ENCODE measurements around the gene ZNF302. TPM values are rescaled to one million over a fixed set of nuclear protein-coding genes. Genes with fewer than 3 reads are reported as not detected.
A peak's percentile ranks its signal among the peaks of the same experiment; 100 is the strongest.

Gene ZNF302
- total RNA-seq = 10 to 100 TPM; 20.7 to 25.5 TPM

DNA sequence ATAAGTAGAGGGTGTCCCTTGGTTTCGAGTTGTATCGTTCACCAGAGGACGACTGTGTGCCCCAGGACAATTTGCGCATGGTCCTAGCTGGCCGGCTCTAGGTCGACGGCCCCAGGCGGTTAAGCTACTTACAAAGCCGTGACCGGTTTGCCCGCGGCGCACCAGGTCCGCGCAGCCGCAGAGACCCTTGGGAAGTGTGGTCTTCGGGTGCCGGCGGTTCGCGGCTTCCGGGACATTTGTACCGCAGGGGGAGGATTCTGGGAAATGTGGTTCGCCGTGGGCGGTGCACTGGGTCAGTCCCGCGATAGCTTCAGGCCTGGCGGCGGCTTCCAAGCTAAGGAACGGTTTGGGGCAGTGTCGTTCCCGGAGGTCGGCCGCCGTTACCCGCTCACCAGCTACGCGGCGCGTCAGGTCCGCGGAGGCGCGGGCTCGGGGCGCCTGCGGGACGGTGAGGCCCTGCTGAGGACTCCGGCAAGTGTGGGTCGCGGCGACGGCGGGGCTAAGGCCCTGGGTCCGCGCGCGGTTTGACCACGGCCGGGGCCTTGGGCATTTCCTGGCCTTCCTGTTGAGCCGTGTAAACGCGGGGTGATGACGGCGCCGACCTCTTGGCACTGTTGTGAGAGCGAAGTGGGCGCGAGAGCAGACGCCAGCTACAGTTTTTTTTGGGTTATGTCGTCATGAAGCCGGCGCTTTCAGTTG is at the start of gene ZNF302:
ZNF302 (plus strand) TSS at position 293 of the 699 bp plus-strand sequence. CDS start 1,127 bp downstream, outside the sequence.
- Mint-ChIP-seq H3K27ac (peak within 1 kb of the TSS; percentile 100), H3K4me3 (peak within 1 kb of the TSS; percentile 98 to 99), H3K36me3 (ENCODE audit: insufficient read depth in 2 of 2) (peaks cover 28 to 50% of the 10 kb centered on the region in 2 donors), H3K27me3 (ENCODE audit: low read depth) (no peaks in the 10 kb centered on the region), H3K9me3 (peaks cover 8 to 9% of the 10 kb centered on the region in 2 donors), H3K4me1 (ENCODE audit: low read depth) (peaks cover 32% of the 10 kb centered on the region)
- DNase-seq = peak; percentile 95 to 96
- peak; percentile 84 to 87 for ATAC-seq (replicated peaks in 1 of 2)

DNA sequence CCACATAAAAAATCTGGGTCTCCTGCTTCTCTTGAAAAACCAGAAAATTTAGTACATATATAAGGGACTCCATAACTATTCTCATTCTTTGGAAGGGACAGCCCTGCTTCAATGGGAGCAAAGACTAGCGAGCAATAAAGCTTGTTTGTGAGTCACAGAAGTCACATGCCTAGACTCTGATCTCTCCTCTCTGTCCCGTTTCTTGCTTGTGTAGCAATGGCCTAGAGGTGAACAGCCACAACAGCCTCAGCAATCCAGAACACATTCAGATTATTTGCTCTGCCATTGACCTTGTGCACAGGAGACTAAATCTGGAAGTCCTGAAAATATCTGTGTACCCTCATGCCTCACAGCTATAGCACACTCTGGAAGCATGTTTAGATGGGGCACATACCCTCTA is 43.7 kb upstream of the ZNF302 start:
- no peaks in the 10 kb centered on the region for H3K27me3 Mint-ChIP-seq (ENCODE audit: low read depth)
- no peak for DNase-seq
- ATAC-seq (replicated peaks in 1 of 2) = no peak
- peaks cover 7 to 12% of the 10 kb centered on the region in 2 donors for H3K36me3 Mint-ChIP-seq (ENCODE audit: insufficient read depth in 2 of 2)
- no peak overlapping the region for H3K4me3 Mint-ChIP-seq
- peaks cover 4 to 14% of the 10 kb centered on the region in 2 donors for H3K9me3 Mint-ChIP-seq
- H3K4me1 Mint-ChIP-seq (ENCODE audit: low read depth) = no peaks in the 10 kb centered on the region
- no peak overlapping the region for H3K27ac Mint-ChIP-seq

DNA sequence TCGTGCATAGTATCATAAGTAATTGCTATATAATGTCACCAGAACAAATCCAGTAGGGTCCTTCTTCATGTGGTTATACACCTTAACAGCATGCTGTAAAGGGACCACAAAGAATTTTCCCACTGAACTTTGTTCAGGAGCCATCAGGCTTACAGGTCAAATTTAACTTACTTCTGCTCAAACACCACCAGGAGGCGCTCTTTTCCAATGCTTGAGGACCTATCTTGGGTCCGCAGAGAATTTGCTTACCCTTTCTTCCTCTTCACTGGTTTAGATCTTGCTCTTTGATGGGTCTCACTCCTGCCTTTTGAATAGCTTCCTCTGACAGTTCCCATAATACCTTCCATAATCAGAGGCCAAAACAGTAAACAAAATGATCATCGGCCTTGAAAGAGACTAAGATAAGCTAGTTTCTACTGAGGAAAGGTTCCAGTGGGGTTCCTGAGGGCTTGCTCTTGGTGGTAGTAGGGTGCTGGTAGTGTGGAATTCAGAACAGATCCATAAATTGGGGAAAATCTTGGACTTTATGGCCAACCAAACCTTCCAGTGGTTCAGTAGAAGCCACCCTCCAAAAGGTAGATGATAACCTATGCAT is 37.9 kb upstream of the ZNF302 start:
- peak; percentile 55 to 66 for DNase-seq
- H3K27ac Mint-ChIP-seq = no peak overlapping the region
- peaks cover 0 to 10% of the 10 kb centered on the region in 2 donors for H3K9me3 Mint-ChIP-seq
- H3K36me3 Mint-ChIP-seq (ENCODE audit: insufficient read depth in 2 of 2) = peaks cover 1 to 4% of the 10 kb centered on the region in 2 donors
- no peaks in the 10 kb centered on the region for H3K27me3 Mint-ChIP-seq (ENCODE audit: low read depth)
- ATAC-seq (replicated peaks in 1 of 2) = peak; percentile 36 to 57
- H3K4me1 Mint-ChIP-seq (ENCODE audit: low read depth) = no peaks in the 10 kb centered on the region
- H3K4me3 Mint-ChIP-seq = no peak overlapping the region

DNA sequence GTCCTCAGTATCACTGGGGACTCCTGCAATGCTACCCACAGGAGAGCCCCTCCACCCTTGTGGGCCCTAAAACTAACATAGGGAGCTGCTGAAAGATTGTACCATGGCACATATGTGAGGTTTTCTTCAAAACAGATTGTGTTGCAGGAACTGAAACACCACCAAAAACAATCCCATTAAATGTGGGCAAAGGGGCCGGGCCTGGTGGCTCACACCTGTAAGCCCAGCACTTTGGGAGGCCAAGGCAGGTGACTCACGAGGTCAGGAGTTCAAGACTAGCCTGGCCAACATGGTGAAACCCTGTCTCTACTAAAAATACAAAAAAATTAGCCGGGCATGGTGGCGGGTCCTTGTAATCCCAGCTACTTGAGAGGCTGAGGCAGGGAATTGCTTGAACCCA is 35.2 kb upstream of the ZNF302 start:
- Mint-ChIP-seq H3K4me3 (no peak overlapping the region), H3K9me3 (no peaks in the 10 kb centered on the region), H3K36me3 (ENCODE audit: insufficient read depth in 2 of 2) (no peaks in the 10 kb centered on the region), H3K27me3 (ENCODE audit: low read depth) (no peaks in the 10 kb centered on the region), H3K27ac (no peak overlapping the region), H3K4me1 (ENCODE audit: low read depth) (no peaks in the 10 kb centered on the region)
- DNase-seq (no peak), ATAC-seq (replicated peaks in 1 of 2) (no peak)

DNA sequence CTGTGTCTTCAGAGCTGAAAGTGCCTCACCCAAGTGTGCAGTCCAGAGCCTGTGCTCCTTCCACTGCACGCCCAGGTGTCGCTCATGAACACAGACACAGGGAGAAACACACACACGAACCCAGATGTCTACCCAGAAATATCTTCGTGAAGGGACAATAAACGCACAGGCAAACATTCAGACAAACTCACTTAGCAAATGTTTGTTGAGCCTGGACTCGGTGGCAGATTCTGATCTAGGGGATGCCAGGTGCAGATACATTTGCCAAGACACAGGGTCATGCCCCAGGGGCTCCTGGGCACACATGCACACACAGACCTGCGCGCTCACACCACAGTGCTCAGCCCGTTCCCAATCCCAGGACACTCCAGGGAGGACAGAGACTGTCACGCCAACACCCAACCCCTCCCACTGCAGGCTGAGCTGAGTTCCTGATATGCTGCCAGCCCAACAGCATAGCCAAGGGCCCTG is 32.5 kb upstream of the ZNF302 start:
- Mint-ChIP-seq H3K36me3 (ENCODE audit: insufficient read depth in 2 of 2) (no peaks in the 10 kb centered on the region), H3K9me3 (no peaks in the 10 kb centered on the region)
- ATAC-seq (replicated peaks in 1 of 2) = no peak

DNA sequence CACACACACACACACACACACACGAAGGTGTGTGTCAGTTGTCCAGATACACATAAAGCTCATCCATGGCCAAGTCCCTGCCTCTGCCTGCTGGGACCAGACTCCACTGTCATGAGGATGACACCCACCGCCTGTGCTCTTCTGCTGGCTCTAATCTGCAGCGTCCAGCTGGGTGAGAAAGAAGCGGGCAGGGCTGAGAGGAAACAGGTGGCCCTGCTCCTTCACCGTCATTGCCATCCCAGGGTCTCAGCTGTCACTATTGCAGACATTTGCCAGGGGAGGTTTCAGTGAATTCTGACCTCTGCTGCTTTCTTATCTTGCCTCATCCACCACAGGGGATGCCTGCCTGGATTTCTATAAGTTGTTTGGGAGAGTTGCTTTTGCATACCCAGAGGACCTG is 31.9 kb upstream of the ZNF302 start:
- Mint-ChIP-seq H3K36me3 (ENCODE audit: insufficient read depth in 2 of 2) (no peaks in the 10 kb centered on the region), H3K9me3 (no peaks in the 10 kb centered on the region), H3K4me1 (ENCODE audit: low read depth) (no peaks in the 10 kb centered on the region), H3K27me3 (ENCODE audit: low read depth) (no peaks in the 10 kb centered on the region), H3K4me3 (no peak overlapping the region), H3K27ac (no peak overlapping the region)
- DNase-seq = no peak
- ATAC-seq (replicated peaks in 1 of 2) = no peak

More for the DNA sequence above, 32.5 kb upstream of the ZNF302 start:
- Mint-ChIP-seq H3K27me3 (ENCODE audit: low read depth) (no peaks in the 10 kb centered on the region), H3K4me1 (ENCODE audit: low read depth) (no peaks in the 10 kb centered on the region), H3K27ac (no peak overlapping the region), H3K4me3 (no peak overlapping the region)
- DNase-seq = no peak

DNA sequence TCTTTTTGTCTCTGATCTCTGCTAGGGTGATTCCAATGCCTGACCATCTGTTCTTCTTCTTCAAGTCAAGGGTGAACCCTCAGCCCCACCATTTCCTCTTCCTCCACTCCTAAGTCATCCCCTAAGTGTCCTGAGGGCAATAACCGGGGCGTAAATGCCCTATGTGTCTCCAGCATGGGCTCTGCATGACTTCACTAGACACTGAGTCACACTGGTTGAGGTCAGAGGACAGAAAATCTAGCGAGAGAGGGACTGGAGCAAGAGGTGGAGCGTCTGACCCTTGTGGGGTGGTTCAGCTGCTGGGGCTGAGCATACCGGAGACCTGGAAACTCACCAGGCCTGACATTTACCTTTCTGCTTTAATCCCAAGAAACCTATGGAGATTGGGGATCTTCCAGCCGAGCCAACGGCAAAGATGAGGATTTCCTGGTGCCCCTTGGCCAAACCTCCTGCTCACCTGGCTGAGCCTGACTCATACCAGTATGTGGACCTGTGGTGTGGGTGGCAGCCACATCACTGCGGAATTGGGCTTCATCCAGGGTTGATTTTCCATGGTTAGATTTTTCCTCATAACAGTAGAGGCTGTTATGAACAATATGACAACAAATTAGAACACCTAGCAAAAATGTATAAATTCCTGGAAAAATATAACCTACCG is 27.5 kb upstream of the ZNF302 start:
- ATAC-seq (replicated peaks in 1 of 2) = no peak
- DNase-seq = no peak
- Mint-ChIP-seq H3K4me3 (no peak overlapping the region), H3K36me3 (ENCODE audit: insufficient read depth in 2 of 2) (peaks cover 1 to 5% of the 10 kb centered on the region in 2 donors), H3K27ac (no peak overlapping the region), H3K9me3 (peaks cover 2 to 4% of the 10 kb centered on the region in 2 donors), H3K27me3 (ENCODE audit: low read depth) (no peaks in the 10 kb centered on the region), H3K4me1 (ENCODE audit: low read depth) (no peaks in the 10 kb centered on the region)

DNA sequence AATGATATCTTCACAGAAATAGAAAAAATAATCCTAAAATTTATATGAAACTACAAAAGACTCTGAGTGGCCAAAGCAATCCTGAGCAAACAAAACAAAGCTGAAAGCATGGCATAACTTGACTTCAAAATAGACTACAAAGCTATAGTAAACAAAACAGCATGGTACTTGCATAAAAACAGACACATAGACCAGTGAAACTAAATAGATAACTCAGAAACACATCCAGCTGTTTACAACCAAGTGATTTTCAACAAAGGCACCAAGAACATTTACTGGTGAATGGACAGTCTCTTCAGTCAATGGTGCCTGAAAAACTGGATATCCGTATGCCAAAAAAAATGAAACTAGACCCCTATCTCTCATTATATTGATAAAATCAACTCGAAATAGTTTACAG is 25.7 kb upstream of the ZNF302 start:
- no peaks in the 10 kb centered on the region for H3K4me1 Mint-ChIP-seq (ENCODE audit: low read depth)
- no peak for ATAC-seq (replicated peaks in 1 of 2)

DNA sequence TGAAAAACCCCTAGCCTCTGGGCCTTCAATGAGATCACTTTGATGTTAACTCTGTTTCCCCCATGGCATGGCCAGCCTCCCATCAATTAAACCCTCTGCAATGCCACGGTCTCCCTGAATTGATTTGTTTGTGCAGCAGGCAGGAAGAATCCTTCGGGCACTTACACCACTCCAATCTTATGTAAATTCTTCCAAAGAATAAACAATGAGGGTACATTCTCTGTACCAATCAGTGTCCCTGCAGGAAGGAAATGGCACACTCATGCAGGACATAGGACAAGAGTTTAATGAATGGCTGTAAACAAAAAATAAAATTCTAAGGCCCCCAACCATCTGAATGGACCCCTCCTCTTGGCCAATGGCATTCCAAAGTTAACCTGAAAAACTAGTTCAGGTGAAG is 22.7 kb upstream of the ZNF302 start:
- Mint-ChIP-seq H3K4me3 (no peak overlapping the region), H3K4me1 (ENCODE audit: low read depth) (no peaks in the 10 kb centered on the region), H3K27me3 (ENCODE audit: low read depth) (no peaks in the 10 kb centered on the region), H3K36me3 (ENCODE audit: insufficient read depth in 2 of 2) (peaks cover 6 to 9% of the 10 kb centered on the region in 2 donors), H3K9me3 (peaks cover 7 to 8% of the 10 kb centered on the region in 2 donors), H3K27ac (no peak overlapping the region)
- DNase-seq (no peak), ATAC-seq (replicated peaks in 1 of 2) (no peak)

More for the DNA sequence above, 25.7 kb upstream of the ZNF302 start:
- peaks cover 4 to 6% of the 10 kb centered on the region in 2 donors for H3K9me3 Mint-ChIP-seq
- no peak overlapping the region for H3K27ac Mint-ChIP-seq
- H3K36me3 Mint-ChIP-seq (ENCODE audit: insufficient read depth in 2 of 2) = peaks cover 5 to 8% of the 10 kb centered on the region in 2 donors
- DNase-seq = no peak
- no peak overlapping the region for H3K4me3 Mint-ChIP-seq
- H3K27me3 Mint-ChIP-seq (ENCODE audit: low read depth) = no peaks in the 10 kb centered on the region

DNA sequence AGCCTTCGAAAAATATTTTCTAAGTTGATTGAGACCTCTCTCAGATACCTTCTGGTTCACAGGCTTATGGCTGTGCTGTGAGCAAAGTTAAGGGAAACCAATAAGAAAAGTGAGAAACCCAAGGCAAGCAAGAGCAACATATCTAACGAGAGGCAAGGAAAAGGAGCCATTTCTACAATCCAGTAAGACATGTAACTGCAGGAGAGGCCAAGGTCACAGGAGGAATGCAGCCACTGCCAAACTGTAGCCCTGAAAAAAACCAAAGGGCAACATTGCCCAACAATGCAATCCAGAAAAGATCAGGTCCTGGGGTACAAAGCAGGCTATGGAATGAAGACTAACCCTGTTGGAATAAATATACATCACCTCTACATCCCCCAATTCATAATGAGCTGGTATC is 21.8 kb upstream of the ZNF302 start:
- Mint-ChIP-seq H3K27me3 (ENCODE audit: low read depth) (no peaks in the 10 kb centered on the region), H3K27ac (no peak overlapping the region), H3K4me3 (no peak overlapping the region), H3K36me3 (ENCODE audit: insufficient read depth in 2 of 2) (peaks cover 6 to 9% of the 10 kb centered on the region in 2 donors), H3K9me3 (peaks cover 7 to 8% of the 10 kb centered on the region in 2 donors), H3K4me1 (ENCODE audit: low read depth) (no peaks in the 10 kb centered on the region)
- ATAC-seq (replicated peaks in 1 of 2) (no peak), DNase-seq (no peak)

DNA sequence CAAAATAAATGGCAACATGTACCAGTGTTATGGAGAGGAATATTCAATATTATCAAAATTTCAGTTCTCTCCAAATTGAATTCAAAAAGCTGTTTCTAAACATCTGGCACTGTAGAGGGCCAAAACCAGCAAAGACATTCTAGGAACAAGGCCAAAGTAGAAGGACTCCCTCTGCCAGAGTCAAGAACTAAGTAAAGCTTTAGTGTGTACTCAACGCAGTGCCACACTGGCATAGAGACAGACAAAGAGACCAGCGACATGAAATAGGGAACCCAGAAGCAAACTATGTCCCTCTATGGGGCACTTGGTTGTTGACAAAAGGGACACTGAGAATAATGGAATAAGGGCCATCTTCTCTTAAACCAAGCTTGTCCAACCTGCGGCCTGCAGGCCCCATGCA is 16.1 kb upstream of the ZNF302 start:
- peaks cover 5 to 6% of the 10 kb centered on the region in 2 donors for H3K9me3 Mint-ChIP-seq

DNA sequence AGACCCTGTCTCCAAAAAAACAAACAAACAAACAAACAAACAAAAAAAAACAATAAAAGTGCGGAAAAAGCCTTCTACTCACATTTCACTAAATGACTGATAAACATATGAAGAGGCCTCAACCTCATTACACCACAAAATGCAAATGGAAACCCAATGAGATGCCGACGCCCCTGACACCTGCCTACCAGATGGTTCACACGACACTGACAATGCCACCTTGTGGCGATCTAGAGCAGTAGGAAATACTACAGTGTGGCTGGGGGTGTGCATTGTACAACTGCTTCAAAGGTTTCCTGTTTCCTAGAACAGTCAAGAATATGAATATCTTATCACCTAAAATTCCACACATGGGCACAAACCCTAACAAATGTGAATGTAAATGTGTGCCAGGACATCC is 14.6 kb upstream of the ZNF302 start:
- Mint-ChIP-seq H3K36me3 (ENCODE audit: insufficient read depth in 2 of 2) (peaks cover under 1 to 1% of the 10 kb centered on the region in 2 donors), H3K9me3 (peaks cover 4% of the 10 kb centered on the region in 2 donors), H3K4me3 (no peak overlapping the region), H3K27ac (no peak overlapping the region), H3K27me3 (ENCODE audit: low read depth) (no peaks in the 10 kb centered on the region), H3K4me1 (ENCODE audit: low read depth) (peaks cover 26% of the 10 kb centered on the region)
- ATAC-seq (replicated peaks in 1 of 2) (peak; percentile 87 to 88), DNase-seq (peak; percentile 40 to 41)

More for the DNA sequence above, 16.1 kb upstream of the ZNF302 start:
- no peak for DNase-seq
- Mint-ChIP-seq H3K27me3 (ENCODE audit: low read depth) (no peaks in the 10 kb centered on the region), H3K4me3 (no peak overlapping the region), H3K36me3 (ENCODE audit: insufficient read depth in 2 of 2) (peaks cover 1 to 2% of the 10 kb centered on the region in 2 donors), H3K4me1 (ENCODE audit: low read depth) (peaks cover 14% of the 10 kb centered on the region), H3K27ac (no peak overlapping the region)
- no peak for ATAC-seq (replicated peaks in 1 of 2)

DNA sequence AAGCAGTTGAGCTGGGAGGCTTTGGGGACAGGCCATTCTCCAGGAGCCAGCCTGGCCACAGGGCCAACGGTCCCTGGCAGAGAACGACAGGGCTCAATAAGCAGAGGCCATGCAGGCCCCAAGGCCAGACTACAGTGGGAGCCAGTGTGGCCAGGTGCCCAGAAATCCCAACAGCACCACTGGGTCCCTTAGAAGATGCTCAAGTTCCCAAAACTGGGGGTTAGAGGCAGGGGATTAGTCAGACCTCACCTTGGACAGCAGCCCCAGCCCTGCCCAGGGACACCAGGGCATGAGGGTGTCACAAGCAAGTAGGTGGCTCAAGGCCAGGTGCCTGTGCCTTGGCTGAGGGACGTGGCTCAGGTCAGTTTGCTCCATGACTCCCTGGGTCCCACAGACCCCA is 13.3 kb upstream of the ZNF302 start:
- Mint-ChIP-seq H3K4me3 (no peak overlapping the region), H3K9me3 (peaks cover 1 to 3% of the 10 kb centered on the region in 2 donors), H3K27ac (no peak overlapping the region), H3K4me1 (ENCODE audit: low read depth) (peaks cover 26% of the 10 kb centered on the region), H3K27me3 (ENCODE audit: low read depth) (no peaks in the 10 kb centered on the region), H3K36me3 (ENCODE audit: insufficient read depth in 2 of 2) (peaks cover 0 to 1% of the 10 kb centered on the region in 2 donors)
- ATAC-seq (replicated peaks in 1 of 2) (no peak), DNase-seq (no peak)
